OCI-LY3 (cell line): ENCODE measurements around the gene APOL4.

ENCODE experiments used
- H2AFZ ChIP-seq: fragments of 200-600, 300-600 bp; shearing (Covaris generic); 2 replicates; pipeline ENCODE4 v1.6.0; 2014; ENCODE audit warnings: antibody characterized with exemption, low read depth, low read length
- H3K27ac ChIP-seq: fragments of 200-600, 300-600 bp; sonication (generic); 2 replicates; pipeline ENCODE4 v1.5.1; 2014; ENCODE audit warnings: mild to moderate bottlenecking, low read length, moderate library complexity, mixed read lengths
- H3K27me3 ChIP-seq: fragments of 200-600, 300-600 bp; sonication (generic); 2 replicates; pipeline ENCODE4 v1.6.1; 2014; ENCODE audit warnings: low read depth, low read length, mixed read lengths
- H3K36me3 ChIP-seq: fragments of 200-600, 300-600 bp; sonication (generic); replicated peaks from 2 replicates; pipeline ENCODE3; 2014; ENCODE audit warnings: low read depth, low read length, mixed read lengths
- H3K4me1 ChIP-seq: fragments of 300-600, 200-600 bp; sonication (generic); 2 replicates; pipeline ENCODE4 v1.6.1; 2014; ENCODE audit warnings: low read length, mixed read lengths
- H3K4me2 ChIP-seq: fragments of 200-600, 300-600 bp; sonication (generic); 2 replicates; pipeline ENCODE4 v1.6.1; 2014; ENCODE audit warnings: low read length, mixed read lengths
- H3K4me3 ChIP-seq: fragments of 300-600, 200-600 bp; sonication (generic); 2 replicates; pipeline ENCODE4 v1.5.1; 2014; ENCODE audit warnings: antibody characterized with exemption, mild to moderate bottlenecking, low read length, moderate library complexity
- H3K79me2 ChIP-seq: fragments of 300-600, 200-600 bp; shearing (Covaris generic); 2 replicates; pipeline ENCODE4 v1.6.1; 2014; ENCODE audit warnings: mild to moderate bottlenecking, low read length, mixed read lengths
- H3K9ac ChIP-seq: fragments of 300-600, 200-600 bp; shearing (Covaris generic); 2 replicates; pipeline ENCODE4 v1.6.0; 2014; ENCODE audit warnings: mild to moderate bottlenecking, low read length, moderate library complexity
- H3K9me3 ChIP-seq: fragments of 200-600, 300-600 bp; shearing (Covaris generic); 2 replicates; pipeline ENCODE4 v1.6.1; 2014; ENCODE audit warnings: low read length, mixed read lengths; ENCODE audit not compliant: insufficient read depth
- H4K20me1 ChIP-seq: fragments of 200-600, 300-600 bp; sonication (generic); 2 replicates; pipeline ENCODE4 v1.6.1; 2016; ENCODE audit warnings: low read length, mixed read lengths; ENCODE audit not compliant: insufficient read depth
- CTCF ChIP-seq: fragments of 200-600, 300-600 bp; sonication (generic); IDR thresholded peaks from 2 replicates; pipeline ENCODE4 v1.5.1; 2014; ENCODE audit warnings: antibody characterized with exemption, low read length, low read depth
- EZH2phosphoT487 ChIP-seq: fragments of 200-600 bp; shearing (Covaris generic); IDR thresholded peaks from 2 replicates; pipeline ENCODE4 v1.6.1; 2018; ENCODE audit warnings: antibody characterized with exemption, mixed run types, low read depth

APOL4 gene

GRCh38 chr22:36145881-36146280, 55.7 kb downstream of the APOL4 start:
- no peaks in the 10 kb centered on the region for H3K79me2 ChIP-seq
- TF ChIP-seq CTCF (no peak), EZH2phosphoT487 (no peak)
- H3K4me2 ChIP-seq: no peak overlapping the region
- peaks cover 18% of the 10 kb centered on the region; the same call in 1 of the 2 replicates for H3K27me3 ChIP-seq
- no peak overlapping the region for H3K4me3 ChIP-seq
- no peaks in the 10 kb centered on the region for H4K20me1 ChIP-seq
- no peaks in the 10 kb centered on the region for H3K4me1 ChIP-seq
- no peaks in the 10 kb centered on the region for H3K9me3 ChIP-seq
- H3K27ac ChIP-seq: no peak overlapping the region
- no peak overlapping the region for H3K9ac ChIP-seq
- no peak overlapping the region for H2AFZ ChIP-seq
- H3K36me3 ChIP-seq: no peaks in the 10 kb centered on the region

- no peaks in the 10 kb centered on the region for H3K79me2 ChIP-seq
- no peaks in the 10 kb centered on the region for H4K20me1 ChIP-seq
- TF ChIP-seq EZH2phosphoT487: no peak
- TF ChIP-seq CTCF: peak; percentile 86
- H2AFZ ChIP-seq: no peak overlapping the region
- H3K4me1 ChIP-seq: no peaks in the 10 kb centered on the region
- peaks cover 18% of the 10 kb centered on the region; the same call in 1 of the 2 replicates for H3K27me3 ChIP-seq
- H3K9ac ChIP-seq: no peak overlapping the region
- no peaks in the 10 kb centered on the region for H3K9me3 ChIP-seq
- no peak overlapping the region for H3K4me3 ChIP-seq
- no peak overlapping the region for H3K4me2 ChIP-seq
- H3K27ac ChIP-seq: no peak overlapping the region
- no peaks in the 10 kb centered on the region for H3K36me3 ChIP-seq
Measured at GRCh38 chr22:36144886-36145541, 56.6 kb downstream of the APOL4 start.

GRCh38 chr22:36143956-36144355, 57.7 kb downstream of the APOL4 start:
- peaks cover 18% of the 10 kb centered on the region; the same call in 1 of the 2 replicates for H3K27me3 ChIP-seq
- H3K79me2 ChIP-seq: no peaks in the 10 kb centered on the region
- H4K20me1 ChIP-seq: no peaks in the 10 kb centered on the region
- H3K4me3 ChIP-seq: no peak overlapping the region
- no peak for TF ChIP-seq EZH2phosphoT487
- no peak for TF ChIP-seq CTCF
- no peak overlapping the region for H3K4me2 ChIP-seq
- H3K27ac ChIP-seq: no peak overlapping the region
- H3K4me1 ChIP-seq: no peaks in the 10 kb centered on the region
- H2AFZ ChIP-seq: no peak overlapping the region
- no peak overlapping the region for H3K9ac ChIP-seq
- no peaks in the 10 kb centered on the region for H3K9me3 ChIP-seq
- no peaks in the 10 kb centered on the region for H3K36me3 ChIP-seq

DNA sequence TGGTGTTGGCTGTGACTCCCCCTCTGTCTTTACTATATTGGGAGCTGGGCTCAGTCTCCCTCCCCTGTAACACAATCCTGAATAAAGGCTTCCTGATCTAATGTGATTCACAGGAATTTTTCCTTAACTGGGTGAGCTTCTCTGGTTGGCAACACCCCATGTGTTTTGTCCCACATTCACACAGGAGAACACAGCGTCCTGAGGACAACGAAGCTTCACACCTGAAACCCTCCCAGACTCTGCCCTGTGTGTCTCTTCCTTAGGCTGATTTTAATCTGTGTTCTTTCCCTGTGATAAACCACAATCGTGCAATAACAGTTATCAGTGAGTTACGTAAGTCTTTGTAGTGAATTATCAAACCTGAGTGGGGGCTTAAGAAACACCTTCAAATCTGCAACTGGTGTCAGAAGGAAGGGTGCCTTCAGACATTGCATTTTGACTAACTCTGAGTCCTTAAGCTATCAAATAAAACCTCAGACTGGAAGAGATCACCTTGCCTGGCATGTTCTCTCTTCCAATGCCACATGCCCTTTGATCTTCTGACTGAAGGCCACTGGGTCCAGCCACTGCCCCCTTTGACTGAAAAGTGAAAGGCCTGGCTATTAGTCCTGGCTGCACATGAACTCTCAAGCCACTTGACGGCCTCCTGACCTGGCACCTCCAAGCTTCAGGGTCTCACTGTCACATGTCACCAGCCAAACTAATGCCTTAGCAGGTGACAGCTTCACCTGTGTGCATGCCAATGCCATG, 58.4 kb downstream of the APOL4 start:
- no peak overlapping the region for H3K4me2 ChIP-seq
- H4K20me1 ChIP-seq: no peaks in the 10 kb centered on the region
- no peak overlapping the region for H3K27ac ChIP-seq
- no peaks in the 10 kb centered on the region for H3K79me2 ChIP-seq
- H3K4me1 ChIP-seq: no peaks in the 10 kb centered on the region
- no peak overlapping the region for H3K4me3 ChIP-seq
- H3K9ac ChIP-seq: no peak overlapping the region
- peaks cover 18% of the 10 kb centered on the region; the same call in 1 of the 2 replicates for H3K27me3 ChIP-seq
- TF ChIP-seq CTCF: no peak
- no peak for TF ChIP-seq EZH2phosphoT487
- no peak overlapping the region for H2AFZ ChIP-seq
- no peaks in the 10 kb centered on the region for H3K9me3 ChIP-seq
- no peaks in the 10 kb centered on the region for H3K36me3 ChIP-seq
